Activated T-cell treated with anti-CD3 and anti-CD28 coated beads for 24 hours (primary cell): ENCODE data around the gene KRTAP23-1.

Experiments used
- DNase-seq: peaks from one replicate; pipeline ENCODE4 v3.0.0-alpha.2; 2020; ENCODE audit warnings: low read depth

KRTAP23-1 gene, protein sequence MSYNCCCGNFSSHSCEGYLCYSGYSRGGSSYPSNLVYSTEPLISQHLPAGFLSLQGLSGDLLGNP

DNA sequence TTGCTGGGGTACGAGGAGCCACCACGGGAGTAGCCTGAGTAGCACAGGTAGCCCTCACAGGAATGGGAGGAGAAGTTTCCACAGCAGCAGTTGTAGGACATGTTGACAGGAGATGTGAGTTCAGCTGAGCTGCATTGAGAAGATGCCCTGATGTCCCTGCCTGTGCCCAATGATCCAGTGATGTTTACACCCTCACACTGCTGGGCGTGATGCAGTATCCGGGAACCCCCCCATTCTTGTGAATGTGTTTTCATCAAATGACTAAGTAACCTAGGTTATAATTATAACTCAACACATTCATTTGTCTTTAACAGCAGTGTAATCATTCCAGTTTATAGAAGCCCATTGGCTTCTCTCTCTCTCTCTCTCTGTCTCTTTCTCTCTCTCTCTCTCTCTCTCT, at the start of gene KRTAP23-1:
TSS of gene KRTAP23-1 (minus strand) at position 101 of the 400 bp plus-strand sequence. CDS start at position 101, 0 bp downstream.
- DNase-seq = no peak

DNA sequence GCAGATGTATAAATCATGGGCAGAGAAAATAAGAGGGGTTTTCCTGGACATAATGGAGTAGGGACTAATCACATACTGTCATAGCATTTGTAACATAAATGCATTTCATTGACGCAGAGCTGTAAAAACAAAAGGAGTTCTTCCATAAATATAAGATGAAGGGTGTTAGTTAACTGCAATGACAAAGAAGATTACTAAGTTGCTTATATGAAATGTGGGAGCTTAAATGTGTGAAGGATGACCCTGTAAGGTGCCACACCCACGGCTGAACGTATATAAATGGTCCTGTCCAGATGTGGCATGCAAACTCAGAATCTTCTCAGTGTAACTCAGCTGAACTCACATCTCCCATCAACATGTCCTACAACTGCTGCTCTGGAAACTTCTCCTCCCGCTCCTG, 47.3 kb upstream of the KRTAP23-1 start, which contains the start of gene KRTAP13-1:
TSS of gene KRTAP13-1 (plus strand) at position 301 of the 400 bp plus-strand sequence. CDS start at position 357, 56 bp downstream.
- DNase-seq = no peak

DNA sequence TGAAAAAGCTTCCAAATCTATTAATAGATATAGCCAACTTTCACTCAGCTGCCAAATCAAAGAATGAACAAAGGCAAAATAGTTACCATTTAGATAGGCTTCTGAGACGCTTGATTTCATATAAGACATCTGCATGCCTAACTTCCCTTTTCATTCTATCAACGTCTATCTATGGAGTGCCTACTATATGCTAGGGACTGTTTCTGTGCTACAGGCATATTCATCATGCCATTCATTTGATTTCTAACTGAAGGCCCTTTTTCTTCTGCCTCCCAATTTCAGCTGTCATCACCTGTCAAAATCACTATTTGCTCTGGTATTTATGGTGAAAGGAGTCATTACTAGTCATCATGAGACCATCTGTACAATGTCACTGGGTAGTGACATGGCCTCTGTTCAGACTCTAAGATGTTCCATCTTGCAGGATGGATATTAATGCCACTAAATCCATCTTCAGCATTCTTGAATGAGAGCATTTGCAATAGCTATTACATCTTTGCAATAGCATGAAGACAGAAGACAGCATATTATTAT, 43.2 kb upstream of the KRTAP23-1 start:
- DNase-seq = no peak

DNA sequence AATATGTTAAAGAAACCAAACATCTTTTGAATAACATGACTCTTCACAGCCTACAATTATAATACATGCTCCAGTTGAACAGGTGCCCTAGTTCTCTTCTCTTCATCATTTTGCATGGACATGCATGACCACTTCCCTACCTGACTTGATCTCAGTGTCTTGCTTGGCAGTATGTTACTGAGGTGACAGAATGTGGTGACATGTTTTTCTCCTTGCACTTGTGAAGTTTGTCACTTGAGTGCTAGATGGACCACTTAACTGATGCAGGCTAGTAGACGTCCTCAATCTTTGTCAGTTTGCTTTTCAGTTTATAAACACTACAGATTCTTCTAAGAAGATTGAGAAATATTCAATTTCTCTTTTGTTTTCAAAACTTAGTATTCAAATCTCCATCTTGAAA, 33.8 kb upstream of the KRTAP23-1 start:
- DNase-seq = no peak

- DNase-seq = no peak
Observed at GRCh38 chr21:30372139-30372770, 23.8 kb upstream of the KRTAP23-1 start, which contains the start of gene KRTAP13-2. Gene KRTAP13-2, minus strand, starts transcription at chr21:30372271. Its CDS starts 58 bp downstream, at chr21:30372213.

GRCh38 chr21:30355906-30356305, 7.5 kb upstream of the KRTAP23-1 start:
- no peak for DNase-seq

DNA sequence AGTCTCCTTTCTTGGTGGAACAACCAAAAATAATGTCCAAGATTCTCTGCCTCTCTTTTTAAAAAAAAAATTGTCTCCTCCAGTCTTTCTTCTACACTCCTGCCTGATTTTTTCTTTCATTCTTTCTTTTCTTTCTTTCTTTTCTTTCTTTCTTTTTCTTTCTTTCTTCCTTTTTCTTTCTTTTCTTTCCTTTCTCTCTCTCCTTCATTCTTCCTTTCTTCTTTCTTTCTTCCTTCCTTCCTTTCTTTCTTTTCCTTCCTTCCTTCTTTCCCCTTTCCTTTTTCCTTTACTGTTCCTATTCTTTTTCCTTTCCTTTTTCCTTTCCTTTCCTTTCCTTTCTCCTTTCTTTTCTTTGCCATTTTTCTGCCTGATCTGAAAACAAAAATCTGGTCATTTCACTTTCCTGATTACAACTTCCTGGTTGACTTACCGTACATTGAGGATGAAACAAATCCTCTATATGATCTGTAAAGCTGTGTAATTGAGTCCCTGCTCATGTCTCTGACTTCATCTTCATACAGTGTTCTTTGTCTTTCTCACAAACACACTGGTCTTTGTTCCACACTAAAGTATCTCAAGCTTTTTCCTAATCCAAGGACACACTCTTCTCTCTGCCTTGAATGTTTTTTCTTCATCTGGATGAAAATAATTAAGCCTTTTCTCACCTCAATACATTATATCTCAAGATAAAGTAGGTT, 6.1 kb upstream of the KRTAP23-1 start:
- DNase-seq = no peak

GRCh38 chr21:30351534-30351933, 3.1 kb upstream of the KRTAP23-1 start:
- DNase-seq = no peak

DNA sequence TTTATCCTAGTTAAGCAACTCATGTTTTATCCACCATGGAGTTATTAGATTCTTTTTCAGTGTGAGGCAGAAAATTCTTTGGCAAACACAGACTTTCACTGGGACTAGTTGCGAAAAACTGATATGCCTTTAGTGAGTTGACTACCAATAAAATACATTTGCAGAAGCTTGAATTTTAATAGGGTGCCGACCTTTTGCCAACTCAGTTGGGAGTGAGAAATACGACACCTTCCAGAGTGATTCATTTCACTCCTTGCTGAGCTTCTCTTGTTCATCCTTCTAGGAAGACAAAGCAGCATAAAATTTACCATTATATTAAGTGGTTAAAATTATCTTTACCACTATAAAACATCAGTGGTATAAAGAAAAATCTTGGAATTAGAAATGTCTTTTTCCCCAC, 1.2 kb upstream of the KRTAP23-1 start:
- no peak for DNase-seq

DNA sequence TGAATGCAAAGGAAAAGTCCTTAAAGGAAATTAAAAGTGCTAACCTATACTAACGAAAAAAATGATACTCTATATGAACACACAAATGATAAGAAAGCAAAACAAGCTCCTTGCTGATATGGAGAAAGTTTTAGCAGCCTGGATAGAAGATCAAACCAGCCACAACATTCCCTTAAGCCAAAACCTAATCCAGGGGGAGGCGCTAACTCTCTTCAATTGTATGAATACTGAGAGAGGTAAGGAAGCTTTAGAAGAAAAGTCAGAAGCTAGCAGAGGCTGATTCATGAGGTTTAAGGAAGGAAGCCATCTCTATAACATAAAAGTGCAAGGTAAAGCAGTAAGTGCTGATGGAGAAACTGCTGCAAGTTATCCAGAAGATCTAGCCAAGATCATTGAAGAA, 3.4 kb downstream of the KRTAP23-1 start:
- no peak for DNase-seq

GRCh38 chr21:30340714-30341573, 7.5 kb downstream of the KRTAP23-1 start:
- DNase-seq = peak; percentile 12

DNA sequence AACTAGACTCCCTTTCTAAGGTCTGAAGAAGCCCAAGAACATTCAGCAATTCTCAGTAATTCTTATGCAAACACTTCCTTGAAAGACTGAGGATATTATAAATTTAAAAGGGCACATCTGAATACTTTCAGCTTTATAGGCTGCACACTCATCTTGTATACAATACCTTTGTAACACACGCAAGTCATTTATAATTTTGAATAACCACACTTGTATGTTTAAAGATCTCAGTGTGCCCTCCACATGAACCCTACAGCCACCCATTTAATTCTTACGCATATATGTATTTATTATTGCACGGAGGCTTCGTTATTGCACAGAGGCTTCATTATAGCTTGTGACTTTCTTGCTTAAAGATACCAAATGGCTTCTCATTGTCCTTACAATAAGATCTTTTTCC, 9.7 kb downstream of the KRTAP23-1 start:
- no peak for DNase-seq

- DNase-seq = no peak
Observed at GRCh38 chr21:30337772-30338171, 10.6 kb downstream of the KRTAP23-1 start.

DNA sequence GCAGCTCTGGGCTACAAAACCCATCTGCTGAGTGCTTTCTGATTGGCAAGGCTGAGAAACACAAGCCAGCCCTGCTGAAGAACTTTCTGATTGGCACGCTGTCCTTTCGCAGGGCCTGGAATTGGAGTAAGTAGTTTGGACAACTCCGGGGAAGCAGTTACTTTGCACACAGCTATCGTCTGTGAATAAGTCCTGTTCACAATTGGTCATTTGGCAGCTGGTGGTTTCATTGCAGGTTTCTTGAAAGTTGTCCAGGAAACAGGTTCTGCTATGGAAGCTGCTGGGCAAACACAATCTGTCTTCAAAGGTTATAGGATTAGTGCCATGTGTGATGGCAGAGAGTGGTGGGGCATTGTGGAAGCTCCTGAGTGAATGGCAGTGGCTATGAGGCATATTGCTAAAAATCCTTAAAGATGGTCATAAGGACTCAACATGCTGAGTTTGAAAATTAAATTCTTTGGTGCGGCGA, 11.1 kb downstream of the KRTAP23-1 start, which contains the start of gene KRTAP27-1:
TSS of gene KRTAP27-1 (minus strand) at position 419 of the 469 bp plus-strand sequence. CDS start at position 393, 26 bp downstream.
- DNase-seq = no peak

GRCh38 chr21:30336596-30336995, 11.8 kb downstream of the KRTAP23-1 start:
- no peak for DNase-seq

- no peak for DNase-seq
Observed at GRCh38 chr21:30333736-30334135, 14.7 kb downstream of the KRTAP23-1 start.

DNA sequence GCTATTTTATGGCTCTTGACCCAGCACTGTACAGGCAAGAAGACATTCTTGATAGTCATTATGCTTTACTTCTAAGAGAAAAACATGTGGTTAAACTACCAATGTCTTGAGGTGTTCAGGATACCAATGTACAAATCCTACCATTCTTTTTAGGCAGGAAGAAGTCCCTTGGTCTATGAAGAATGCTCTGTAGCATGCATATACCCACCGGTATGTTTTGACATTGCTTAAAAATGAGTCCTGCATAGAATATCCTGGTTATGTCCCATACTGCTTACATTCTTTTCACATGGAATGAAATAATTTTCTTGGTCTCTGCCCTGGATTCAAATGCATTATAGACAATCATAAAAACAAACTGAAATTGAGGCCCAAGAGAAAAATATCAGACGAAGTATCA, 15.7 kb downstream of the KRTAP23-1 start:
- no peak for DNase-seq

- no peak for DNase-seq
Observed at GRCh38 chr21:30329203-30329875, 19.1 kb downstream of the KRTAP23-1 start.

GRCh38 chr21:30326390-30326789, 22.0 kb downstream of the KRTAP23-1 start:
- DNase-seq = no peak

- no peak for DNase-seq
Observed at GRCh38 chr21:30320215-30320614, 28.2 kb downstream of the KRTAP23-1 start, which contains the start of gene KRTAP26-1. Gene KRTAP26-1, minus strand, starts transcription at chr21:30320315. Its CDS starts 280 bp downstream, at chr21:30320035.

- DNase-seq = no peak
Observed at GRCh38 chr21:30315701-30316100, 32.7 kb downstream of the KRTAP23-1 start.
